Activated T-helper 2 cell treated with anti-CD3 and anti-CD28 coated beads, Interferon-gamma antibody, Interleukin-2, Interleukin-4, amounts not matched to agents 10 μg/mL and 5 μg/mL and 100 μg/mL, durations not matched to agents 14 hours and 24 hours and 36 hours (primary cell): ENCODE results near the gene SPRR2E. TPM values are rescaled to one million over a fixed set of nuclear protein-coding genes. Genes with fewer than 3 reads are reported as not detected.
"Not testable (repeated sequence)": the region's sequence is repeated elsewhere in the genome, so short reads cannot be mapped to it uniquely, and the experiment has no call there.

Source experiments
- DNase-seq: peaks from one replicate; pipeline ENCODE4 v3.0.0; 2021; ENCODE audit warnings: low spot score
- H3K27ac Mint-ChIP-seq: one replicate; pipeline ENCODE4 v1.8.0; 2021; ENCODE audit warnings: mixed read lengths
- H3K27me3 Mint-ChIP-seq: one replicate; pipeline ENCODE4 v1.8.0; 2021; ENCODE audit warnings: low read depth, mixed read lengths
- H3K36me3 Mint-ChIP-seq: one replicate; pipeline ENCODE4 v1.8.0; 2021; ENCODE audit warnings: low read depth, mixed read lengths
- H3K4me1 Mint-ChIP-seq: one replicate; pipeline ENCODE4 v1.8.0; 2021; ENCODE audit warnings: low read depth, mixed read lengths
- H3K4me3 Mint-ChIP-seq: one replicate; pipeline ENCODE4 v1.8.0; 2021; ENCODE audit warnings: low read depth, mild to moderate bottlenecking, moderate library complexity, mixed read lengths
- H3K9me3 Mint-ChIP-seq: one replicate; pipeline ENCODE4 v1.8.0; 2021; ENCODE audit warnings: mixed read lengths
- intact Hi-C: fragments of 100-400 bp; cut with micrococcal nuclease; formaldehyde crosslinking; loops from one replicate; pipeline ENCODE4 v1.15.1; 2023
- total RNA-seq: library from RNA; stranded (reverse); gene quantifications from 2 replicates; pipeline ENCODE4 v1.2.3, GENCODE V29; 2022

The SPRR2E gene
- not detected in 2 replicates for total RNA-seq

- Mint-ChIP-seq H3K4me3 (no peak within 1 kb of the TSS), H3K4me1 (no peaks in the 10 kb centered on the region), H3K27me3 (peaks cover 2% of the 10 kb centered on the region), H3K9me3 (no peaks in the 10 kb centered on the region), H3K27ac (no peak within 1 kb of the TSS), H3K36me3 (no peaks in the 10 kb centered on the region)
- intact Hi-C loops, result no loop called here
- DNase-seq, result no peak
Measured at GRCh38 chr1:153094426-153094825, at the start of gene SPRR2E. TSS of gene SPRR2E (minus strand) at chr1:153094526. CDS start at chr1:153093751, 775 bp downstream.

GRCh38 chr1:153141377-153141776 is 47.1 kb upstream of the SPRR2E start:
- no peaks in the 10 kb centered on the region for H3K36me3 Mint-ChIP-seq
- DNase-seq, result no peak
- H3K27ac Mint-ChIP-seq, result no peak overlapping the region
- H3K9me3 Mint-ChIP-seq, result no peaks in the 10 kb centered on the region
- intact Hi-C loops, result no loop called here
- no peak overlapping the region for H3K4me3 Mint-ChIP-seq
- H3K27me3 Mint-ChIP-seq, result peaks cover 25% of the 10 kb centered on the region
- H3K4me1 Mint-ChIP-seq, result no peaks in the 10 kb centered on the region

GRCh38 chr1:153140484-153140883 is 46.2 kb upstream of the SPRR2E start:
- Mint-ChIP-seq H3K9me3 (no peaks in the 10 kb centered on the region), H3K27me3 (peaks cover 27% of the 10 kb centered on the region), H3K4me1 (no peaks in the 10 kb centered on the region), H3K36me3 (no peaks in the 10 kb centered on the region), H3K27ac (no peak overlapping the region), H3K4me3 (no peak overlapping the region)
- DNase-seq, result no peak
- intact Hi-C loops, result no loop called here

- Mint-ChIP-seq H3K27ac (no peak overlapping the region), H3K27me3 (peaks cover 26% of the 10 kb centered on the region), H3K4me1 (no peaks in the 10 kb centered on the region), H3K4me3 (no peak overlapping the region), H3K9me3 (no peaks in the 10 kb centered on the region), H3K36me3 (no peaks in the 10 kb centered on the region)
- intact Hi-C loops, result no loop called here
- DNase-seq, result no peak
Measured at GRCh38 chr1:153133743-153134142, 39.4 kb upstream of the SPRR2E start.

GRCh38 chr1:153133267-153133666 is 38.9 kb upstream of the SPRR2E start:
- no peak for DNase-seq
- H3K4me1 Mint-ChIP-seq, result no peaks in the 10 kb centered on the region
- intact Hi-C loops, result no loop called here
- no peaks in the 10 kb centered on the region for H3K36me3 Mint-ChIP-seq
- no peak overlapping the region for H3K27ac Mint-ChIP-seq
- H3K4me3 Mint-ChIP-seq, result no peak overlapping the region
- H3K27me3 Mint-ChIP-seq, result peaks cover 26% of the 10 kb centered on the region
- no peaks in the 10 kb centered on the region for H3K9me3 Mint-ChIP-seq

DNA sequence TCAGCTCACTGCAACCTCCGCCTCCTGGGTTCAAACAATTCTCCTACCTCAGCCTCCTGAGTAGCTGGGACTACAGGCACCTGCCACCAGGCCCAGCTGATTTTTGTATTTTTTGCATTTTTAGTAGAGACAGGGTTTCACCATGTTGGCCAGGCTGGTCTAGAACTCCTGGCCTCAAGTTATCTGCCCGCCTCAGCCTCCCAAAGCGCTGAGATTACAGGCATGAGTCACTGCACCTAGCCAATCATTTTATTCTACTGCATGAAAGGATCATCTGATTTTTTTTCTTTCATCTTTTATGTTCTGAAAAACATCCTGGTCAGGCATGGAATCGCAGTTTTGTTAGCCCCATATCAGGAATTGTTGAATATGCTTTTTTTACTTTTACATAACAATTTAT is 34.4 kb upstream of the SPRR2E start:
- DNase-seq, H3K4me3 Mint-ChIP-seq, H3K27me3 Mint-ChIP-seq, H3K27ac Mint-ChIP-seq, H3K36me3 Mint-ChIP-seq, H3K9me3 Mint-ChIP-seq, H3K4me1 Mint-ChIP-seq, intact Hi-C loops: not testable (repeated sequence)

DNA sequence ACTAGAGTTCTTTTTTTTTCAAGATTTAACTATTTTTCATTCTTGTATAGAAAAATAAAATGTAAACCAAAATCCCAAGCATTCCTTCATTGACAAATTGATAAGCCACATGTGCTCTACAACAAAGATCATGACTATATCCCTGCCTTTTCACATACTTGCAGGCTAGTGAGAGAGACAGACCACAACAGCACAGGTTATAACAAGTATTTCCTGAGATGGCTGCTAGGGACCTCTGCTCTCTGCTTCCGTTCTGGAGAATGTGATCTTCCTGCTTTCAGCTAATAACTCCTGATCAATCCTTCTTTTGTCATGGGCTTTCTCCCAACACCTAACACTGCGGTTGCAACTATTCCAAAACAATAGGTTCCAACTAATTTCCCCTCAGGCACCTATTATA is 33.0 kb upstream of the SPRR2E start:
- no peak overlapping the region for H3K27ac Mint-ChIP-seq

DNA sequence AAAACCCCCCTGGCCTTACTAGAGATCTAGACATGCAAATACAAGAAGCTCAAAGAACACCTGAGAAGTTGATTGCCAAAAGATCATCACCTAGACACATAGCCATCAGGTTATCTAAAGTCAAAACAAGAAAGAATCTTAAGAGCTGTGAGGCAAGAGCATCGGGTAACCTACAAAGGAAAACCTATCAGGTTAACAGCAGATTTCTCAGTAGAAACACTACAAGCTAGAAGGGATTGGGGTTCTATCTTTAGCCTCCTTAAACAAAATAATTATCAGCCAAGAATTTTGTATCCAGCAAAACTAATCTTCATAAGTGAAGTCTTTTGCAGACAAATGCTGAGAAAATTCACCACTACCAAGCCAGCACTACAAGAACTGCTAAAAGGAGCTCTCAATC is 31.2 kb upstream of the SPRR2E start:
- DNase-seq, result no peak
- H3K9me3 Mint-ChIP-seq, result no peaks in the 10 kb centered on the region
- intact Hi-C loops, result no loop called here
- no peaks in the 10 kb centered on the region for H3K4me1 Mint-ChIP-seq
- peaks cover 5% of the 10 kb centered on the region for H3K27me3 Mint-ChIP-seq
- no peak overlapping the region for H3K27ac Mint-ChIP-seq
- H3K36me3 Mint-ChIP-seq, result no peaks in the 10 kb centered on the region
- no peak overlapping the region for H3K4me3 Mint-ChIP-seq

More for the DNA sequence above, 33.0 kb upstream of the SPRR2E start:
- Mint-ChIP-seq H3K4me1 (no peaks in the 10 kb centered on the region), H3K4me3 (no peak overlapping the region), H3K27me3 (peaks cover 10% of the 10 kb centered on the region), H3K9me3 (no peaks in the 10 kb centered on the region), H3K36me3 (no peaks in the 10 kb centered on the region)
- intact Hi-C loops, result no loop called here
- DNase-seq, result no peak

- H3K27me3 Mint-ChIP-seq, result peaks cover 13% of the 10 kb centered on the region
- H3K27ac Mint-ChIP-seq, intact Hi-C loops, H3K36me3 Mint-ChIP-seq, H3K9me3 Mint-ChIP-seq, DNase-seq, H3K4me1 Mint-ChIP-seq, H3K4me3 Mint-ChIP-seq: not testable (repeated sequence)
Measured at GRCh38 chr1:153123793-153124192, 29.5 kb upstream of the SPRR2E start.

DNA sequence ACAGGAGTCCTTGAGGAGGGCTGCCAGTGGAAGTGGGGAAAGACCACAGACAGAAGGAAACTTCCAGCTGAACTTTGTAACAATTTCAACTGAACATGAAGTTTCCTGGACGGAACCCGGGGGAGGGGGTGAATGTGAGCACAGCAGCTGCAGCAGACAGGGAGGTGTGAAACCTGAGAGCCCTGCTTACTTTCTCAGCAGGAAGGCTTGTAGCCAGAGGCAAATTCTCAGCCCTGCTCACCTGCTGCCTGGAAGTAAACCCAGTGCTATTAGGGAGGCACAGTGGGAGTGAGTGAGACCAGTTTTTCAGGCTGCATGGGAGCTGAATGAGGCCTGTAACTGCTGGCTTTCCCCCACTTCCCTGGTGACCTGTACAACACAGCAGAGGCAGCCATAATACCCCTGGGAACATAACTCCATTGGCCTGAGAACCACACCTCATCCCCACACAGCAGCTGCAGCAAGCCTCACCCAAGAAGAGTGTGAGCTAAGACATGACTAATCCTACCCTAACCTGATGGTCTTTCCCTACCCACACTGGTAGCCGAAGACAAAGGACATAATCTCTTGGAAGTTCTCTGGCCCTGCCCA is 28.6 kb upstream of the SPRR2E start:
- no peak for DNase-seq
- H3K4me3 Mint-ChIP-seq, result no peak overlapping the region
- intact Hi-C loops, result no loop called here

DNA sequence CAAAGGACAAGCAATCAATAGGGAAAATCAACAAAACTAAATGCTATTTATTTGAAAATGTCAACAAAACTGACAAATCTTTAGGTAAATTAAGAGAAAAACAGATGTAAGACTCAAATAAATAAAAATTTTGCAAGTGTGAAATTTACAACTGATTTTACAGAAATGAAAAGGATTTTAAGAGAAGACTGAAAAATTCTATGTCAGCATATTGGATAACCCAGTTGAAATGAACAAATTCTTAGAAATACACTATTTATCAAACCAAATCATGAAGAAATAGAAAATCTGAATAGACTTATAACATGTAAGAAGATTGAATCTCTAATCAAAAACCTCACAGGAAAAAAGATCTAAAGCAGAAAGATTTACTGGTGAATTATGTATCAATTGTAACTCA is 26.6 kb upstream of the SPRR2E start:
- no peak overlapping the region for H3K27ac Mint-ChIP-seq
- H3K36me3 Mint-ChIP-seq, result no peaks in the 10 kb centered on the region
- intact Hi-C loops, result no loop called here
- no peaks in the 10 kb centered on the region for H3K9me3 Mint-ChIP-seq
- H3K4me1 Mint-ChIP-seq, result no peaks in the 10 kb centered on the region
- no peak for DNase-seq
- no peak overlapping the region for H3K4me3 Mint-ChIP-seq
- H3K27me3 Mint-ChIP-seq, result peaks cover 9% of the 10 kb centered on the region

More for the DNA sequence above, 28.6 kb upstream of the SPRR2E start:
- Mint-ChIP-seq H3K27ac (no peak overlapping the region), H3K36me3 (no peaks in the 10 kb centered on the region), H3K9me3 (no peaks in the 10 kb centered on the region), H3K27me3 (peaks cover 13% of the 10 kb centered on the region), H3K4me1 (no peaks in the 10 kb centered on the region)

DNA sequence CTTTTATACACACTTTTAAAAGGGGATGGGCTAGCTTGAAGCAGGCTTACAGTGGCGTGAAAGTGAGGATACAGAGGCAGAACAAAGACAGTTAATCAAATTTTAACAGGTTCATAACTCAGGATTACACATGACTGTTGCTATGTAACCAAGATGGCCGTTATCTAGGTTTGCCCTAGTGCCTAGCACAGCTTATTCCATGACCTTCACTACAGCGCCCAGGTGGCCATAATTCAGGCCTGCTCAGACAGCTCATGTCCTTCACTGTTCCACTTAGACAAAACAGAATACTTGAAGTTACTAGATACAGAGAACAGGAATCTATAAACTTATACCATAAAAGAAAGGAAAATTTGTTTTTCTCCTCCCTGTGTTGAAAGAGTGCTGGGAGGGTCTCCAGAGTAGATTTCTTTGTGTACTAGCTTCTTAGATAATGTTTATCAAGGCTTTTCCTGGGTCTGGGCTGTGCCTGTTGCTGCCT is 25.2 kb upstream of the SPRR2E start:
- H3K36me3 Mint-ChIP-seq, result no peaks in the 10 kb centered on the region
- no peak for DNase-seq
- intact Hi-C loops, result no loop called here
- H3K4me1 Mint-ChIP-seq, result no peaks in the 10 kb centered on the region
- H3K4me3 Mint-ChIP-seq, result no peak overlapping the region
- peaks cover 9% of the 10 kb centered on the region for H3K27me3 Mint-ChIP-seq
- H3K9me3 Mint-ChIP-seq, result no peaks in the 10 kb centered on the region
- H3K27ac Mint-ChIP-seq, result no peak overlapping the region

- intact Hi-C loops, H3K36me3 Mint-ChIP-seq, H3K4me1 Mint-ChIP-seq, H3K27me3 Mint-ChIP-seq, H3K4me3 Mint-ChIP-seq, H3K9me3 Mint-ChIP-seq, H3K27ac Mint-ChIP-seq, DNase-seq: not testable (repeated sequence)
Measured at GRCh38 chr1:153115264-153115663, 20.9 kb upstream of the SPRR2E start.

DNA sequence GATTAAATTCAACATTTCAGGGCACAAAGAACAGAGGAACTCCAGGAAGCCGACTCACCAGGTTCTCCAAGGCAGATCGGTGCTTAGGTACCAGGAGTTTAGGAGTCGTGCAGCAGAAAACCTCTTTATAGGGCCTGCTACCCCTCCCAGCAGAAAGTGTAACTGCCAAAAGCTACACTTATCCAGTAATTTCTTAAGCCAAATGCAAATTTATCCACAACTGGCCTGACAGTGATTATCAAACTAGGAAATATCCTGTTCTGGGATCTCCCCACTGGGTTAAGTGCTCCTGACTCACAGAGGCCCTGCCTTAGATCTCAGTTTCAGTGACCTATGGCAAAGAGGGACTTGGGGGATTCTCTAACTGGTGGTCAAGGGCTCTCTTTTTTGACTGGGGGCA is 19.1 kb upstream of the SPRR2E start, which contains the start of gene SPRR2F:
Gene SPRR2F, minus strand, starts transcription at position 101 of the 400 bp plus-strand sequence. CDS start 783 bp downstream, outside the sequence.
- no peaks in the 10 kb centered on the region for H3K4me1 Mint-ChIP-seq
- no peak within 1 kb of the TSS for H3K27ac Mint-ChIP-seq
- H3K27me3 Mint-ChIP-seq, result no peaks in the 10 kb centered on the region
- intact Hi-C loops, result no loop called here
- no peak for DNase-seq
- H3K36me3 Mint-ChIP-seq, result no peaks in the 10 kb centered on the region
- H3K4me3 Mint-ChIP-seq, result no peak within 1 kb of the TSS
- H3K9me3 Mint-ChIP-seq, result no peaks in the 10 kb centered on the region
